HG03460 (cell line): Measurements from ENCODE around the gene THOP1.

Experiments
- ATAC-seq: cut with Tn5 transposase; IDR thresholded peaks from one replicate; pipeline ENCODE4 v1.9.1; 2021; ENCODE audit not compliant: unreplicated experiment

THOP1 gene

GRCh38 chr19:2802826-2803225, 17.5 kb downstream of the THOP1 start:
- ATAC-seq: no peak

GRCh38 chr19:2803486-2804155, 18.3 kb downstream of the THOP1 start:
- no peak for ATAC-seq

DNA sequence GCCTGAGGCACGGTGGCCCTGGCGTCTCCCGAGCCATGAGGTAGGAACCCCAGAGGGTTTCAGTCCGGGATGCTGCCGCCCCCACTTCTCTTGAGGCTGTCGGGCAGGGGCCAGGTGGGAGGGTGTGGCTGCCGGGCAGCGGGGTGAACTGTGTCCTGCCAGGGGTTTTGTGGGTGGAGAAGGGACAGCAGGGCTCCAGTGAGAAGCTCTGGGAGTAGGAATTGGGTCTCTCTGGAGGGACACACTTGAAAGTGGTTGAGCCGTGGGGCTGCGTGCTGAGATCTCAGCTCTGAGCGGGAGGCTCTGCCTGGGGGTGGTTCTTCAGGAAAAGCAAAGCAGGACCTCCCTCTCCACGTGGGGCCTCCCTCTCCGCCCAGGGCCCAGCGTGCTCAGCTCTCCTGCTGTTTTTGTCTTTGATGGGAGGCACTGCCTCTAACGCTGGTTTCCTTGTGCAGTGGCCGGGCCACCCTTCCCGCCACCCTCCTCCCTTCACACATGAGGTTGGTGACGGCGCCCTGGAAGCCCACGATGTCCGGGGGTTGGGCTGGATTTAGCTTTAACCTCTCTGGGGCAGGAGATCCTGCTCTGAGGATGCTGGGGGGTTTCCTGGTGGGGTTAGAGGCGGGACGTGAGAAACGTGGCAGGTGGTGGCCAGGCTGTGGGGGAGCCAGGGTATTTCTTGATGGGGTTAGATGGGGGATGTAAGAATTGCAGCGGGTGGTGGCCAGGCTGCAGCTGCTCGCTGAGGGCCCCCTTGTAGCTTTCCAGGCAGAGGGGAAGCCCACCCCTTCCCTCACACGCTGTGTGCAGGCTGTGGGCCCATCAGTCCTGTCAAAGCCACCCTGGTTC, 19.1 kb downstream of the THOP1 start:
- ATAC-seq: no peak

GRCh38 chr19:2805261-2805900, 20.1 kb downstream of the THOP1 start:
- no peak for ATAC-seq

- ATAC-seq: no peak
Measured at GRCh38 chr19:2805991-2806649, 20.8 kb downstream of the THOP1 start.

GRCh38 chr19:2806736-2807378, 21.6 kb downstream of the THOP1 start:
- no peak for ATAC-seq

DNA sequence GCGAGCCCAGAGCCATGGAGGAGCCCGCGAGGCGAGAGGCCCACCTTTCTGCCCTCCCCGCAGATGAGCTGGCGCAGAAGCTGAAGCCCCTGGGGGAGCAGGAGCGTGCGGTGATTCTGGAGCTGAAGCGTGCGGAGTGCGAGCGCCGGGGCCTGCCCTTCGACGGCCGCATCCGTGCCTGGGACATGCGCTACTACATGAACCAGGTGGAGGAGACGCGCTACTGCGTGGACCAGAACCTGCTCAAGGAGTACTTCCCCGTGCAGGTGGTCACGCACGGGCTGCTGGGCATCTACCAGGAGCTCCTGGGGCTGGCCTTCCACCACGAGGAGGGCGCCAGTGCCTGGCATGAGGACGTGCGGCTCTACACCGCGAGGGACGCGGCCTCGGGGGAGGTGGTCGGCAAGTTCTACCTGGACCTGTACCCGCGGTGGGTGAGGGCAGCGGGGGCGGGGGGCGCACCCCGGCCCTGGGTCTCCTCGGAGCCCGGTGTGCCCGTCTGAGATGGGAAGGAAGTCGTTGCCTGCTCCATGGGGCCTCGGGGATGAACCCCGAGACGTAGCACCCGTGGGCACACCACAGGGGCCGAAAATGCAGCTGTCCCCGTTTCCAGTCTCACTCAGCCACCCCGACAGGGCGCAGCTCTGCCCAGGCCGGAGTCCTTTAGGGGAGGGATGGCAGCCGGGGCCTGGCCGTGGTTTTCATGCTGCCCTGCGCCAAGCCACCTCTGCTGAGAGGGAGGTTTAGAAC, 22.3 kb downstream of the THOP1 start:
- no peak for ATAC-seq

- no peak for ATAC-seq
Measured at GRCh38 chr19:2808129-2808941, 23.0 kb downstream of the THOP1 start.

GRCh38 chr19:2809387-2810140, 24.3 kb downstream of the THOP1 start:
- ATAC-seq: no peak

DNA sequence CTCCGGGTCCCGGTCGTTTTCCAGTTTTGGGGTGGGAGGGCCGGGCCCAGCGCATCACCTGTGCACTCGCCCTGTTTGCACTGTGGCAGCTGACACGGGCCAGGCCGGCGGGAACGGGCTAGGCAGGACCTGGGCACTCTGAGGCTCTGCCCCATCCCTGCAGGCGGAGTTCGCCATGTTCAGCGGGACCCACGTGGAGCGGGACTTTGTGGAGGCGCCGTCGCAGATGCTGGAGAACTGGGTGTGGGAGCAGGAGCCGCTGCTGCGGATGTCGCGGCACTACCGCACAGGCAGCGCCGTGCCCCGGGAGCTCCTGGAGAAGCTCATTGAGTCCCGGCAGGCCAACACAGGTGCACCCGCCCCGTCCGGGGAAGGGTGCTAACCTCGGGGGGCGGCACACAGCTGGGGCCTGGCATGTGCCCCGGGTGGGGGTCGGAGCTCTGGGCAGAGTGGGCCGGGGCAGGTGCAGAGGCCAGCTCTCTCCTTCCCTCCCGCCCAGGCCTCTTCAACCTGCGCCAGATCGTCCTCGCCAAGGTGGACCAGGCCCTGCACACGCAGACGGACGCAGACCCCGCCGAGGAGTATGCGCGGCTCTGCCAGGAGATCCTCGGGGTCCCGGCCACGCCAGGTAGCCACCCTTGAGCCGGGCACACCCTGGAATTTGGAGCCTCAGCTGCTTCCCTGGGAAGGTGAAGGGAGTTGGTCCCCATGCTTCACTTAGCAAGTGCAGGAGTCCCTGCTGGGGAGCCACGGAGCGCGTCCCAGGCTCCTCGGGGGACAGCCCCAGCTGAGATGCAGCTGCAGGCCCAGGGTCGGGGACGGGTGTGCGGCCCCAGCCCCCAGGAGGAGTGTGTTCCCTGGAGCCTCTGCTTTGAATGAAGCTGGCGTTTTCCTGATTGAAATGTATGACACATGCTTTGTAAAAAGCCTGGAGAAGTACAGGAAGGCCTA, 25.1 kb downstream of the THOP1 start:
- no peak for ATAC-seq

GRCh38 chr19:2811221-2811722, 26.0 kb downstream of the THOP1 start:
- no peak for ATAC-seq

DNA sequence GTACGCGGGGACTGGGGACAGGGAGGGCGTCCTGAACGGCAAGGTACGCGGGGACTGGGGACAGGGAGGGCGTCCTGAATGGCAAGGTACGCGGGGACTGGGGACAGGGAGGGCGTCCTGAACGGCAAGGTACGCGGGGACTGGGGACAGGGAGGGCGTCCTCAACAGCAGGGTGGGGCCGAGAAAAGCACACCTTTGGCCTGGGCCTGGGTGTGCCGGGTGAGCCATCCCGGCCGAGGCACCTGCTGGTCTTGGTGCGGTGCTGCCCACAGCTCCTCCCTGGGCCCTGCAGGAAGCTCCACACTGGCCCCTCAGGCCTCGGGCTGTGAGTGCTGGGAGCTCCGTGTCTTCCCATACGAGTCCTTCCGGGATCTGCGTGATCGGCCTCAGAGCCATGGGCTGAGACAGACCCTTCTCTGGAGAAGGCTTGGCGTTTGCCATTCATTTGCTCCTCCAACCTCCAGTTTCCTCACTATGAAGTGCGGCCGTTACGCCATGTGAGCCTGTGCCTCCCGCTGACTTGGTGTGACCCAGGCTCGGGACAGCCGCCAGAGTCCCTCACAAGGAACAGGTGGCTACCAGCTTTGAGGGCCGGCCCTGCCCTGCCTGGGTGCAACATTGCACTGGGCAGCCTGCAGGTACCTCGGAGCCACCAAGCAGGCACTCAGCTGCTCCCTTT, 26.6 kb downstream of the THOP1 start:
- ATAC-seq: no peak

GRCh38 chr19:2812414-2813234, 27.3 kb downstream of the THOP1 start:
- no peak for ATAC-seq

- ATAC-seq: no peak
Measured at GRCh38 chr19:2813235-2814160, 28.2 kb downstream of the THOP1 start.

- no peak for ATAC-seq
Measured at GRCh38 chr19:2814426-2814825, 29.1 kb downstream of the THOP1 start.
